ENCODE results near the gene SLC2A4.

The SLC2A4 gene

DNA sequence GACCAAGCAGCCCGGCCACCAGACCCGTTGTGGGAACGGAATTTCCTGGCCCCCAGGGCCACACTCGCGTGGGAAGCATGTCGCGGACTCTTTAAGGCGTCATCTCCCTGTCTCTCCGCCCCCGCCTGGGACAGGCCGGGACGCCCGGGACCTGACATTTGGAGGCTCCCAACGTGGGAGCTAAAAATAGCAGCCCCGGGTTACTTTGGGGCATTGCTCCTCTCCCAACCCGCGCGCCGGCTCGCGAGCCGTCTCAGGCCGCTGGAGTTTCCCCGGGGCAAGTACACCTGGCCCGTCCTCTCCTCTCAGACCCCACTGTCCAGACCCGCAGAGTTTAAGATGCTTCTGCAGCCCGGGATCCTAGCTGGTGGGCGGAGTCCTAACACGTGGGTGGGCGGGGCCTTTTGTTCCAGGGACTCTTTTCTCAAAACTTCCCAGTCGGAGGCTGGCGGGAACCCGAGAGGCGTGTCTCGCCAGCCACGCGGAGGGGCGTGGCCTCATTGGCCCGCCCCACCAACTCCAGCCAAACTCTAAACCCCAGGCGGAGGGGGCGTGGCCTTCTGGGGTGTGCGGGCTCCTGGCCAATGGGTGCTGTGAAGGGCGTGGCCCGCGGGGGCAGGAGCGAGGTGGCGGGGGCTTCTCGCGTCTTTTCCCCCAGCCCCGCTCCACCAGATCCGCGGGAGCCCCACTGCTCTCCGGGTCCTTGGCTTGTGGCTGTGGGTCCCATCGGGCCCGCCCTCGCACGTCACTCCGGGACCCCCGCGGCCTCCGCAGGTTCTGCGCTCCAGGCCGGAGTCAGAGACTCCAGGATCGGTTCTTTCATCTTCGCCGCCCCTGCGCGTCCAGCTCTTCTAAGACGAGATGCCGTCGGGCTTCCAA, at the start of gene SLC2A4:
TSS of gene SLC2A4 (plus strand) at position 645 of the 879 bp plus-strand sequence. CDS start at position 862, 217 bp downstream.
- peak within 1 kb of the TSS; percentile 84 for H3K4me3 Mint-ChIP-seq
- H3K27ac Mint-ChIP-seq, result no peak within 1 kb of the TSS
- no peaks in the 10 kb centered on the region for H3K36me3 Mint-ChIP-seq
- H3K9me3 Mint-ChIP-seq, result no peaks in the 10 kb centered on the region
- peaks cover 9% of the 10 kb centered on the region for H3K27me3 Mint-ChIP-seq
- peaks cover 11% of the 10 kb centered on the region for H3K4me1 Mint-ChIP-seq

DNA sequence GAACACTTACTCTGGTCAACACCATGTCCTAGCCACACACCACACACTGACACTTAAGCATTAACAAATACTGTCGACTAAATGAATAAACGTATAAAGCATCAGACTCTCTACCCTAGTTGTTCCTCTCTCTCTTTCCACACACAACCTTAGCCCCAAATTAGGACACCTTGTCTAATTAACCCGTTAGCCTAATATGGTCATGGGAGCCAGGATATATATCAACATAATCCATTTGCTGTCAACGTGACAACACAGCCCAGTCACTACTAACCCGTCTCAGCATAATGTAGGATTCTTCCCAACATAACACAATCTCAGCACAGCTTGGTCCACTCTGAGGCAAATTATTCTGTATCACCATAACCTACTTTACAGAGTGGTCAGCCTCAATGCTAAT, 49.4 kb upstream of the SLC2A4 start:
- Mint-ChIP-seq H3K4me1 (peaks cover 52% of the 10 kb centered on the region), H3K9me3 (no peaks in the 10 kb centered on the region), H3K4me3 (peak overlapping the region; percentile 60), H3K27me3 (no peaks in the 10 kb centered on the region), H3K36me3 (peaks cover 10% of the 10 kb centered on the region), H3K27ac (peak overlapping the region; percentile 43)

DNA sequence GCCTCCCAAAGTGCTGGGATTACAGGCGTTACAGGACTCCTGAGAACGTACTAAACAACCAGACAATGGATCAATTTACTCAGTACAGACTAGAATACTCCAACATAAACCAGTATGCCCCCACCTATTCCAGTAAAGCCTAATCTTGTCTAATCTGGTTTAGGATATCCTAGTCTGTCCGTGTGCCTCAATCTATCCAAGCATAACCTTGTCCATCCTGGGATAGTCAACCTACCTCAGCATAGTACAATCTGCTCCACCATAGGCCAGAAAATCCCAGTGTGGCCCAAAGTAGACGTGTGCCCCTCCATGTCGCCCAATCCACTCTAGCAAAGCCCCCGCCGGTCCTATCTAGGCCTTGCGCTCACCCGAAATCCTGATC, 47.8 kb upstream of the SLC2A4 start:
- H3K9me3 Mint-ChIP-seq, result no peaks in the 10 kb centered on the region
- peak overlapping the region; percentile 99 for H3K4me3 Mint-ChIP-seq
- no peaks in the 10 kb centered on the region for H3K27me3 Mint-ChIP-seq
- peaks cover 7% of the 10 kb centered on the region for H3K36me3 Mint-ChIP-seq
- peaks cover 49% of the 10 kb centered on the region for H3K4me1 Mint-ChIP-seq
- peak overlapping the region; percentile 96 for H3K27ac Mint-ChIP-seq

DNA sequence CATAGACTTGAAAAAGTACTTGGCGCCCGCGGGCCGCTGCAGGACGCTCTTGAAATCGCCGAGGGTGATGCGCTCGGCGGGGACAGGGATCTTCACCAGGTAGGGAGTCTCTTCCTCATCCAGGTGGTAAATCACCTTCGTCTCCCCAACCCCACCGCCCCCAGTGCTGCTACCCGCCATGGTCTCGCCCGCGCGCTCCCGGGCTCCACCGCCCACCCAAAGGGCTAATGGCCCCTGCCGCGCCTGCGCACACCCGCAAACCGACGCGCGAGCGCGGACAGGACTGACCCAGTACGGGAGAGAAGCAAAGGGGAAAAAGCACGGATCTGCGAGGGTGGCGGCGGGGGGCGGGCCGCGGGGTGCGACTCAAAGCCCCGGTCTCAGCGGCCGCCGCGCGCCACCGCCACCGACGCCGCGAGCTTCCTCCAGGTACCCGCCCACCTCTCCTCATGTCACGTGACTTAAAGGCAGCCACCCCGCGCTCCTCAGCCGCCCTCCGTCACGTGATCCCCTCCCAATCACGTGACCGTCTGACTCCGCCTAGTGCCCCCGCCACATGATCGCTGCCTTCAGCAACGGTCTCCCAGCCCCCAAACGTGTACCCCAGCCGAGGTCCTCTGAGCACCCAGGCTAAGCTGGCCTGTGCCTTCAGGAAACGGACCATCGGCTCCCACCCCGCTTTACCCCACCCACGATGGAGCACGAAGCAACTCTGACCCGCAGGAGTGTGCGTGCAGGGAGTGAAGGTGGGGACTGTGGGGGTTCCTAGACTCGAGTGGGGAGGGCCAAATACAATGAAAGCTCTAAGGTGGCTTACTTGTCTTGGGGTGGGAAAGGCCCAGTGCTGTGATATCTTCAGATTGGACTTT, 47.2 kb upstream of the SLC2A4 start, which contains the start of gene DVL2:
TSS of gene DVL2 (minus strand) at position 435 of the 869 bp plus-strand sequence. CDS start at position 180, 255 bp downstream.
- Mint-ChIP-seq H3K27ac (peak within 1 kb of the TSS; percentile 96), H3K36me3 (peaks cover 7% of the 10 kb centered on the region), H3K4me1 (peaks cover 49% of the 10 kb centered on the region), H3K4me3 (peak within 1 kb of the TSS; percentile 99), H3K27me3 (no peaks in the 10 kb centered on the region), H3K9me3 (no peaks in the 10 kb centered on the region)

DNA sequence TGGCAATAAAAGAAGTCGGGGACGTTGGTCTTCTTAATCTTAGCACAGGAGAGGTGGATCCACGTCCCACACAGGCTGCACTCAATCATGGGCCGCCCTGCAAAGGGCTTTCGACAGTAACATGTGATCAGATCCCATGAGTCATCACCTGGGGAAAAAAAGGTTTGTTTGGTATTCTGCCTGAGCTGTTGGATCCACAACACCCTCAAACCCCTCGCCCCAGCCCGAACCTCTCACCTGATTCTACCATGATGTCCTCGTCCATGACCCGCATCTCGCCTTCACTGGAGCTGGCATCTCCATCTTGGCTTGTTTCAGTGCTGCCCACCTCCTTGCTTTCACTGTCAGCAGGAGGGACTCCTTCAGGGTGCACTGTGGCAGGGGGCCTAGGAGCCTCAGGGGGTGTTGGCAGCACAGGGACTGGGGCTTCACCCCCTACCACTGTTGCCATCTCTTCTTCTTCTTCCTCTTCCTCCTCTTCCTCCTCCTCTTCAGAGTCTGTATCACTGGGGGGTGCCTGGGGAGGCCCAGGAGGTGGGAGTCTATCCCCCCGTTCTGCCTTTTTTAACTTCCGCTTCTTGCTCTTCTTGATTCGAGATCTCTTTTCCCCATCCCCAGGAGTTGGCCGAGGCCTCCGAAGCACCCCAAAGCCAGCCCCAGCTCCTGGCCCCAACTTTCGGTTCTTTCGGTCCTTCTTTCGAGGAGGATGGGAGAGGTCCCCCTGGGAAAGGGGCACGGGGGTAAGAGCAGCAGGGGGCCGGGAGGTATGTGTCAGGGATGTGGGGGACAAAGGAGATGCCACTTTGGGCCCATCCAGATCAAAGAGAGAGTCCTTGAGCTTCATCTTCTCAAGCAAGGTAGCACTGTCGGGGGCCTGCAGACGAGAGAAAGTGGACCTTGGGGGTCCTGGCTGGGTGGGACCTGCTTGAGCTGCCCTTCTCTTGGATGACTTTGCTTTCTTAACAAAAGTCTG, 45.5 kb upstream of the SLC2A4 start:
- H3K4me3 Mint-ChIP-seq, result peak overlapping the region; percentile 99
- H3K4me1 Mint-ChIP-seq, result peaks cover 55% of the 10 kb centered on the region
- H3K27me3 Mint-ChIP-seq, result no peaks in the 10 kb centered on the region
- H3K9me3 Mint-ChIP-seq, result no peaks in the 10 kb centered on the region
- H3K27ac Mint-ChIP-seq, result peak overlapping the region; percentile 35
- peaks cover 8% of the 10 kb centered on the region for H3K36me3 Mint-ChIP-seq

DNA sequence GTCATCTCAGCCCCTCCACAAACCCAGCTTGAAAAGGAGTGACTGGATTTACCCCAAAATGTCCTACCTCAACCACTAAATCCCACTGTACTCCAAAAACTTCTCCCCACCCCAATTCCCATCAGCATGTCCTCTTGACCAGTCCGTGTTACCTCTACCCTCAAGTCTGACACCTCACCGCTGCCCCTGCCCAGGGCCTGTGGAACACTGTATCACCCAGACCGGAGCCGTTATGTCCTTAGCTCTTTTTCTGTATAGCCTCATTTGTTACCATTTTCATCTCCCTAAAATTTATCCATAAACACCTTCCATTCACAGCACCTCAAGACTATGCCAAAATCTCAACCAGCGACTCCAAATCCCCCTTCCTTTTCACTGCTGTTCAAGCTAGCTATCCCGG, 44.7 kb upstream of the SLC2A4 start:
- Mint-ChIP-seq H3K9me3 (no peaks in the 10 kb centered on the region), H3K27me3 (no peaks in the 10 kb centered on the region), H3K36me3 (peaks cover 10% of the 10 kb centered on the region), H3K27ac (peak overlapping the region; percentile 84), H3K4me1 (peaks cover 62% of the 10 kb centered on the region), H3K4me3 (peak overlapping the region; percentile 90)

DNA sequence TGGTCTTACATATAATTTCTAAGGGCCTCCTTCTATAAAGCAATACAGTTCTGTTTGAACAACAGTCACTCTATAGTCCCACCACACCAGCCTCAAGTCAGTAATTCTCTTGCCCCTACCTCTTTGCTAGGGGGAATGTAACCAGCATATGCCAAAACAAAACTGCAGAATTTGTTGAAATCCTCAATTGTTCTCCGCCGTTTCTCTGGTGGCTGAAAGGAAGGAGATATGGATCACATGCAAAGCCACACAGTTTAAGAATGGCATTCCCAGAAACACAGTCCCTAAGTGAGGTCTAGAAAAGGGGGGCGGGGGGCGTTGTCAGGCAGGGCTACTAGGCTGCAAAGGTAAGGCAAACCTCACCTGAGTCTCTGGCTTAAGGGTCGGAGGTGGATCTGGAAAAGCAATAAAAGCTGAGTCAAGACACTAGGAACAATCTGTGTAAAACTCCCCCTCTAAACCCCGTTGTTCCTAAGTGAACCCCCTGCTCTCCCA, 44.2 kb upstream of the SLC2A4 start:
- Mint-ChIP-seq H3K27ac (peak overlapping the region; percentile 84), H3K36me3 (peaks cover 10% of the 10 kb centered on the region), H3K4me3 (peak overlapping the region; percentile 90), H3K4me1 (peaks cover 61% of the 10 kb centered on the region), H3K9me3 (no peaks in the 10 kb centered on the region), H3K27me3 (no peaks in the 10 kb centered on the region)

DNA sequence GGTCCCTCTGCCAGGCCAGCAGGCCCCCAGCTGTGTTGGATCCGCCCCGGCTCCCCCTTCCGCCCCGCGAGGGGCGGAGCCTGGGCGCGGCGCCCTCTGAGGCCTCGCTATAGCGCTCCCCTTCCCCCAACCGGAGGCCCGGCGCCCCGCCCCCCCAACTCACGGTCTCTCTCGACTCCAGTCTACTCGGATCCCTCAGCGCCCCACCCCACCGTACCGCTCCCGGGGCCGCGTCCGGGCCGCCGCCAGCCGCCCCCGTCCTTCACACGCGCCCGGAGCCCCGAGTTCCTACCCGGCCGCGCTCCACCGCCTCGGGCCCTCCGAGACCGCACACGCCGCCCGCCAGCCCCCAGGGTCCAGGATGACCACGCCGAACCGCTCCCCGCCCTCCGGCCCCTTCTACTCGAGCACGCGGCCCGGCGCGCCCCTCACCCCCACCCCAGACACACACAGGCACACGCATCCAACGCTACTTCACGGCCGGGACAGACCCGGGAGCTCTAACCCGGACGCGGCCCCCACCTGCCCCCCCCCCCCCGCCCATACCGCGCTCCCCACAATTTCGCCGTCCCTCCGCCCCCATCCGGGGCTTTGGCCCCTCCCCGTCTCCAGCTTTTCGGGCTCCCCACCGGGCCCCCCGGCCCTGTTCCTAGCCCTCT, 43.6 kb upstream of the SLC2A4 start:
- Mint-ChIP-seq H3K9me3 (no peaks in the 10 kb centered on the region), H3K36me3 (peaks cover 10% of the 10 kb centered on the region), H3K27me3 (no peaks in the 10 kb centered on the region), H3K4me1 (peaks cover 62% of the 10 kb centered on the region), H3K4me3 (peak overlapping the region; percentile 90), H3K27ac (peak overlapping the region; percentile 30)

DNA sequence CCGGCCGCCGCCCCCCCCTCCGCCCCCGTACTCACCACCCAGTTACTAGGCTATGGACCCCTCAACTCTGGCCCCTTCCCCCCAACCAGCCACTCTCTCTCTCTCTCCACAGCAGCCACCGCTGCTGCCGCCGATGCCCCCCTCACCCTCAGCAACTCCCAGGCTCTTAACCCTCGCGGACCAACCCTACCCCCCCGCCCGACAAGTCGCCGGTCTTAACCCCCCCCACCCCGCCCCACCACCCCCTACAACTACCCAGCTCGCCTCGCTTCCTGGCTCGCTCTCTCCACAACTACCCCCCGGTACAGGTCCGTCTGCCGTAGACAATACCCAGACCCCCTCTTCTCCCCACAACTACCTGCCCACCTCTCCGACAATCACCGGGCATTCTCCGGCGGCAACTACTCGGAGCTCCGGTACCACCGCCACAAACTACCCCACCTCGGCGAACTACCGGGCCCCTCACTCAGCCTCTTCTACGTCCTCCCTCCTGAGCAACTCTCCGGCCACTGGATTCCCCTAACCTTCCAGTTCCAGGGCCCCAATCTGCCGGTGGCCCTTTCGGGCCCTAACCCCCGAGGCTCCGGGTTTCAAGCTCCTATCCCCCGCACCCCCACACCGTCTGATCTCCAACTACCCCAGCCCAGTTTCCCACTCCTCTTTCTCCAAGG, 43.0 kb upstream of the SLC2A4 start:
- Mint-ChIP-seq H3K27me3 (no peaks in the 10 kb centered on the region), H3K9me3 (no peaks in the 10 kb centered on the region), H3K27ac (peak overlapping the region; percentile 94), H3K4me3 (peak overlapping the region; percentile 90), H3K36me3 (peaks cover 13% of the 10 kb centered on the region), H3K4me1 (peaks cover 60% of the 10 kb centered on the region)

DNA sequence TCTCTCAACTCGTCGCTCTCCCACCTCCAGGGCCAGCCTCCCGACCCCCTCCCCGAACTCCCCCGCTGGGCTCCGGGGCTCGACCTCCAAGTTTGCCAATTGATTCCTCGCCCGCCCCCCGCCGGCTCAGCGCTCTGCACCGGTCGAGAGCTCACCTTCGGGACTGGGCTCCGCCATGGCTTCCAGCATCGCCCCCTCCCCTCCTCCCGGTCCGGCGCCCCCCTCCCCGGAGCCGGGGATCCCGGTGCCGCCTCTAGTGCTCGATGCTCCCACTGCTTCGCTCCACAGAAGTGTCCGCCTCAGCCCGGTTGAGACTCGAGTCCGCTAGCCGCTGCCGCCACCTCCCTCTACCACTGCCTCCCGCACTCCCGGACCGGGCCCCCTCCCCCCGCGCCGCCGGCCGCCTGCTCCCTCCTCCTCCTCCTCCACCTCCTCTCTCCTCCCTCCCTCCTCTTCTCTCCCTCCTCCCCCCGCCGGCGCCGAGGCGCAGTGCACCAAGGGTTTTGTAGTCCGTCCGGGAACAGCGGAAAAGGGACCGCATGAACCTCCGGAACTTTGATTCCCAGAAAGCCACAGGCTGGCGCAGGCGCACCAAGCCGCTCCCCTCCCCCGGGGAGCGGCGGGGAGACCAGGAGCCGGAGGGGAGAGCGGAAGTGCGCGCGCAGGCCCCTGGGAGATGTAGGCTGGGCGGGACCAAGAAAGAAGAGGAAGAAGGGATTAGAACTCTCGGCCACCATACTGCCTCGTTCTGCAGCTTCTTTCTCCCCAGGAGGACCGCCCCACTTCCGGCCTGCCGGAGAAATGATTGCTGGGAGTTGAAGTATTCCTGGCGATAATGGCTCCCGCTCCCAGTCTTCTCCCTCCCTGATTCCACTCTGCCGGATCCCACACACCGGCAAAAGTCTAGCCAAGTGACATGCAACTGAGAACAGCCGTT, 42.2 kb upstream of the SLC2A4 start, which contains the start of gene PHF23:
TSS of gene PHF23 (minus strand) at position 367 of the 937 bp plus-strand sequence. CDS start at position 189, 178 bp downstream.
- H3K4me3 Mint-ChIP-seq, result peak within 1 kb of the TSS; percentile 90
- H3K36me3 Mint-ChIP-seq, result peaks cover 13% of the 10 kb centered on the region
- H3K4me1 Mint-ChIP-seq, result peaks cover 57% of the 10 kb centered on the region
- no peaks in the 10 kb centered on the region for H3K9me3 Mint-ChIP-seq
- H3K27me3 Mint-ChIP-seq, result no peaks in the 10 kb centered on the region
- H3K27ac Mint-ChIP-seq, result peak within 1 kb of the TSS; percentile 94

DNA sequence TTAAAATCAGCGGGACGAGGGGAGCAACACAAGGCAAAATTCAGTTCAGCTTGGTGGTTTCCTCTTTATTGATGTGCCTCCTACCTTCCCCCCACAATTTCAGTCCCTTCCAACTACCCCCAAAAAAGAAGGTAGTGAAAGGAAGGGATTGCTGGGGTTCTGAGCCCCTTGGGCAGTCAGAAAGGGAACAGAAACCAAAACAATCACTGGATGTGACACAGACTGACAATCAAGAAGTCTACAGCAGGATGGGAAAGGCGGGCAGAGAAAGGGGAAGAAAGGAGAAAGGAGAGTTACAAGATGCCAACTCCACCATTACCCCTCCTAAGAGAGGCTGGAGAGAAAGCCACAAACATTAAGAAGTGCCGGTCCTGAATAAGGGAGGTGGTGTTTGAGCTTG, 41.1 kb upstream of the SLC2A4 start:
- Mint-ChIP-seq H3K4me1 (peaks cover 51% of the 10 kb centered on the region), H3K4me3 (peak overlapping the region; percentile 90), H3K9me3 (no peaks in the 10 kb centered on the region), H3K27ac (peak overlapping the region; percentile 81), H3K27me3 (no peaks in the 10 kb centered on the region), H3K36me3 (peaks cover 10% of the 10 kb centered on the region)

DNA sequence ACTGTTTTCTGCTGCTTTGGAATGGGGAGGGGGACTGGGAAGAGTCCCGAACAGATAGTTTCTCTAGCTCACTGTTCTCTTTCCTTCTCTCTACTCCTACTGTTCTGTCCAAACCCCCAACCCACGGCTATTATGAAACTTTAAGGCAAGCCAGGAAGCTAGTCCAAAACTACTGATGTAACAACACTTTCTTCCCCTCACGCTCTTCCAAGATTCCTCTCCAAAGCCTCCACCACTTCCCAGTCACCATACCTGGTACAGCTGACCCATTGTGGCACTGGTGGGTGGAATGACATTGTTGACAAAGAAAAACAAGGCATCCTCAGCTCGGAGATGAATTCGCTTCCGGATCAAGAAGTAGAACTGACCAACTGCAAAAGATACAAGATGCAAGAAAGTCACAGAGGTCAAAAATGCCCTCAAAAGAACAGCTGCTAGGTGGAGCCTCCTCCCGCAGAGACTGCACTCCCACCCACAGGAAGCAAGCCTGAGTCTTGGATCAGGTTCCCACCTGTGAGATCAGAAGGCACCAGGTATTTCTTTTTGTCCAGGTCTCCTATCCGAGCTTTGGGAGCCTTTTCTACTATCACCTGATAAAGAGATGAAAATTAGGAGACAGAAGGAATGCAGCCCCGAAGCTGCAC, 40.3 kb upstream of the SLC2A4 start:
- Mint-ChIP-seq H3K9me3 (no peaks in the 10 kb centered on the region), H3K4me3 (peak overlapping the region; percentile 90), H3K36me3 (peaks cover 10% of the 10 kb centered on the region), H3K27me3 (no peaks in the 10 kb centered on the region), H3K27ac (peak overlapping the region; percentile 98), H3K4me1 (peaks cover 43% of the 10 kb centered on the region)

Measured in activated naive CD4-positive, alpha-beta T cell treated with anti-CD3 and anti-CD28 coated beads, Interleukin-2, amount 50 U/mL, for 24 hours (primary cell).